22Rv1 (cell line): Measurements from ENCODE around the gene GPR141.

Source experiments
- CTCF ChIP-seq: fragments of 450-650 bp; IDR thresholded peaks from 2 replicates; pipeline ENCODE4 v1.5.1; 2017; ENCODE audit warnings: mild to moderate bottlenecking
- ZFX ChIP-seq: fragments of 450-650 bp; IDR thresholded peaks from 2 replicates; pipeline ENCODE4 v1.6.1; 2017; ENCODE audit warnings: antibody characterized with exemption, borderline replicate concordance

- TF ChIP-seq CTCF (no peak), ZFX (no peak)
Observed at GRCh38 chr7:37729181-37729580, 45.6 kb downstream of the GPR141 start.
